GM19035 (cell line): ENCODE results near the gene RABL6.
A peak's percentile ranks its signal among the peaks of the same experiment; 100 is the strongest.

ENCODE experiments used
- ATAC-seq: cut with Tn5 transposase; IDR thresholded peaks from one replicate; pipeline ENCODE4 v1.9.1; 2021; ENCODE audit not compliant: unreplicated experiment

RABL6 gene

DNA sequence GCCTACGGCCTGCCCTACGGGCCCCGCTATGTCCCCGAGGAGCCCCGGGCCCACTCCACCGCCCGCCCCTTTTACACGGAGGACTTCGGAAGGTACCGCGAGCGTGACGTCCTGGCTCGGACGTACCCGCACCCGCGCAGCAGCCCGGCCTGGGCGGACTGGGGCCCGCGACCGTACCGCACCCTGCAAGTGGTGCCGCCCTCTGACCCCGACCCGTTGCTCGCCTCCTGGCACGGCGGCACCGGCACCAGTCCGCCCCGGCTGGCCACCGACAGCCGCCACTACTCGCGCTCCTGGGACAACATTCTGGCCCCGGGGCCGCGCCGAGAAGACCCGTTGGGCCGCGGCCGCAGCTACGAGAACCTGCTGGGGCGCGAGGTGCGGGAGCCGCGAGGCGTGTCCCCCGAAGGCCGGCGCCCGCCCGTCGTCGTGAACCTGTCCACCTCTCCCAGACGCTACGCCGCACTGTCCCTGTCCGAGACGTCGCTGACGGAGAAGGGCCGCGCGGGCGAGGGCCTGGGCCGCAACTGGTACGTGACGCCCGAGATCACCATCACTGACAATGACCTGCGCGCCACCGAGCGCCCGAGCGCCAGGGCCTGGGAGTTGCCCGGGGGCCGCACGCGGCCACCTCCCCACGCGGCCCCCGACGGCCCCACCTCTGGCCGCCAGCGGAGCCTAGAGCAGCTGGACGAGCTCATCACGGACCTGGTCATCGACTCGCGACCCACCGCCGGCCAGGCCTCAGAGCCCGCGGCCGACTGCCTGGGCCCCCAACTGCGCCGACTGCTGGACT lies 37.9 kb downstream of the RABL6 start:
- ATAC-seq, result no peak

- no peak for ATAC-seq
Observed at GRCh38 chr9:136846376-136847087, 38.8 kb downstream of the RABL6 start.

- ATAC-seq, result no peak
Observed at GRCh38 chr9:136847088-136847825, 39.5 kb downstream of the RABL6 start.

DNA sequence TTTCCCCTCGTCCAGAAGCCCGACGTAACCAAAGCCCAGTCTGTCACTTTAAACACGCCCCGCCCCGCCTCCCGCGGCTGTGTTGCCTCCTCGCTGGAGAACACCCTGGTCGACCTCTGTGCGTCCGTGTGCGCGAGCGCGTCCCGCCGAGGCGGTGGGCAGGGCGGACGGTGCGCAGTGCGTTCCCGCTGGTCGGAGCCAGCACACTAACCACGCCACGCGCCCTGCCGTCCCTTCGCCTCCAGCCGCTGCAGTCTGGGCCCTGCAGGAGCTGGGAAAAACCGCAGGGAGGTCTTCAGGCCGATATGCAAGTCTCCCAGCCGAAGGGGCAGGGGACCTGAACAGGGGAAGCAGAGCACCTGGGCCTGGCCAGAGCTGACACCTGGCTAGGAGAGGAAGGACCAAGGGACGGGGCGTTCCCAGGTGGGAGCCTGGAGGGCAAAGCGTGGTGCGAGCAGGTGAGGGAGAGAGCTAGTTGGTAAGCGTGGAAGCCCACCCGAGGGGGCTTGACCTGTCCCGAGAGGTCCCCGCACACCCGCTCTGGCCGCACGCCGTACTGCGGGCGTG lies 40.2 kb downstream of the RABL6 start:
- ATAC-seq, result peak; percentile 25

DNA sequence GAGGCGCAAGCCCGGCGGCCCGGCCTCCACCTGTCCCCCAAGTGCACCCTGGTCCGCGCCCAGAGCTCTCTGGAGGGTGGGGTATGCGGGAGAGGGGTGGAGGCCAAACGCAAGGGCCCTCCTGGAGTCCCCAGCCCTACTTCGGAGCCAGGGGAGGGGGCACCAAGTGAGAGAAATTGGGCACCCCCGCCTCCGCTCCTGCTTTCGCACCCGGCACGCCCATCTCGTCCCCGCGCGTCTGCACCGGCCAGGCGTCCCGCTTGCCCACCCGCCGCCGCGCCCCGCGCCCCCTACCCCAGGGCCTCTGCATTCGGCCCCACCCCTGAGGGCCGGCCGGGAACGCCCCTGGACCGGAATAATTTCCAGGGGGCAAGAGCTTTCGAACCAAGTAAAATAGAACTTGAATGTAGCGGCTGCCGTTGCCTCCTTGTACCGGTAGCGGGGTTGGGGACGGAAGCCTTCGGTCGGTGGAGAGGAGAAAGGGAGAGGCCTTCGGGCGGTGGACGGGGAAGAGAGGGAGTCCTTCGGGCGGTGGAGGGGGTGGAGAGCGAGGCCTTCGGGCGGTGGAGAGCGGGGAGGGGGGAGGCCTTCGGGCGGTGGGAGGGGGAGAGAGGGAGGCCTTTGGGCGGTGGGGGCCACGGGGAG lies 40.8 kb downstream of the RABL6 start:
- ATAC-seq, result no peak

- peak; percentile 85 for ATAC-seq
Observed at GRCh38 chr9:136849038-136849959, 41.6 kb downstream of the RABL6 start, which contains the start of gene PHPT1. Gene PHPT1, plus strand, starts transcription at chr9:136849409. Its CDS starts 22 bp downstream, at chr9:136849431.

GRCh38 chr9:136849960-136850865 lies 42.5 kb downstream of the RABL6 start:
- no peak for ATAC-seq

DNA sequence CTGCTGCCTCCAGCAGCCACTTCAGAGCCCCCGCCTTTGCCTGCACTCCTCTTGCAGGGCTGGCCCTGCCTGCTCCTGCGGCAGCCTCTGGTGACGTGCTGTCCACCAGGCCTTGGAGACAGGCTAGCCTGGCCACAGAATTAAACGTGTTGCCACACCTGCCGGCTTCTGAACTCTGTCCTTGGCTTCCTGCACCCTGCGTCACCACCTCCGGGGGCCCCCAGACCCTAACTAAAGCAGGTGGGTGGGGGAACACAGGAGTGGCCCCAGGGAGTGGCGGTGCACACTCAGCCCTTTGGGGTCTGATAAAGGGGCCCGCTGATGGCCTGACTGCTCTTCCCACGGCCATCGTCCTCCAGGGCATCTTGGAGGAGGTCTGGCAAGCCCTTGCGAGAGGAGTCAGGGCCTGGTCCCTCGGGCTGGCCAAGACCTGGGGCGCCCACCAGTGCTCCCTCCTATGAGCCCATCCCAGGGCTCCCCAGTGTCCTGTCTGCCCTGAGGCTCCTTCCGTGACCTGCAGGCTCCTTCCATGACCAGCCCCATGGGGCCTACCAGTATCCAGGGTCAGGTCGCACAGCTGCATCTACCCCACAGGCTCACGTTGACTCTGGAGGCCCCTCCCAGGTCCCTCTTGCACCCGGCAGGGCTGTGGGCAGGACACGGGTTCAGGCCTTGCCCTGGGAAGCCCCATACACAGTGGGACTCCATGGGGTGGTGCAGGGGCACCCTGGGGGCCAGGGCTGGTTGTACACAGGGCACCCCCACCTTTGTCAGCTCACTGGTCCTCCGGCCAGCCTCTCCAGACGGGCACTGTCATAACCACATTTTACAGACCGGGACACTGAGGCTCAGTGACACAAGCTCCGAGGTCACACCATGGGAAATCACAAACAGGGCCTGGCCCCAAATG lies 43.4 kb downstream of the RABL6 start:
- ATAC-seq, result no peak

DNA sequence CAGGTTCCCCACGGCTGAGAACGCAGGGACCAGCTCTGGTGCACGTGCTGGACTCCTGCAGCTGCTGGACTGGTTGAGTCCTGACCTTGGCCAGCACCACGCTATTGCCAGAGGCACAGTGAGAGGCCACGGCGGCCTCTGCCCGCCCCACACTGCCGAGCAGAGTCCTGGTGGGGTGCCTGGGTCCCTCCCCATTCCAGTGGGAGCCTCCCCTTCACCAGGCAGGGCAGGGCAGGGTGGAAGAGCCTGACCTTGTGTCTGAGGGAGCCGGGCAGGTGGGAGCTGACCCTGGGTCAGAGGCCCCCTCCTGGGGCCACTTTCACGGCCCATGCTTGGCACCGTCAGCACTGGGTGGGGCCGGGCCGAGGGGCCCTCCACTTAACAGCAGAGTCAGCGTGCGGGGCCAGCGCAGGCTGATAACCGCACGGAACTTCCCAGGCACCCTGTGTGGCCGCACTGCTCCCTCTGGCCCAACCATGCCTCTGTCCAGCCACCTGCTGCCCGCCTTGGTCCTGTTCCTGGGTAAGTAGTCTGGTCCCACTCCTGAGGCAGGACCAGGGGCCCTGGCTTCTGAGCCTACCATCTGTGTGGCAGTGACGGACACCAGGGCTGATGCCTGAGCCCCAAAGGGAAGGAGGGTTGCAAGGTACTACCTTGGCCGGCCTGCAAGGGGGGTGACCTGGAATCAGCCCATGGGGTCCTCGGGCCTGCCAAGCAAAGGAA lies 44.4 kb downstream of the RABL6 start, which contains the start of gene MAMDC4:
Gene MAMDC4 (plus strand): TSS at position 406 of the 723 bp plus-strand sequence. CDS start 71 bp downstream, at position 477.
- ATAC-seq, result no peak

DNA sequence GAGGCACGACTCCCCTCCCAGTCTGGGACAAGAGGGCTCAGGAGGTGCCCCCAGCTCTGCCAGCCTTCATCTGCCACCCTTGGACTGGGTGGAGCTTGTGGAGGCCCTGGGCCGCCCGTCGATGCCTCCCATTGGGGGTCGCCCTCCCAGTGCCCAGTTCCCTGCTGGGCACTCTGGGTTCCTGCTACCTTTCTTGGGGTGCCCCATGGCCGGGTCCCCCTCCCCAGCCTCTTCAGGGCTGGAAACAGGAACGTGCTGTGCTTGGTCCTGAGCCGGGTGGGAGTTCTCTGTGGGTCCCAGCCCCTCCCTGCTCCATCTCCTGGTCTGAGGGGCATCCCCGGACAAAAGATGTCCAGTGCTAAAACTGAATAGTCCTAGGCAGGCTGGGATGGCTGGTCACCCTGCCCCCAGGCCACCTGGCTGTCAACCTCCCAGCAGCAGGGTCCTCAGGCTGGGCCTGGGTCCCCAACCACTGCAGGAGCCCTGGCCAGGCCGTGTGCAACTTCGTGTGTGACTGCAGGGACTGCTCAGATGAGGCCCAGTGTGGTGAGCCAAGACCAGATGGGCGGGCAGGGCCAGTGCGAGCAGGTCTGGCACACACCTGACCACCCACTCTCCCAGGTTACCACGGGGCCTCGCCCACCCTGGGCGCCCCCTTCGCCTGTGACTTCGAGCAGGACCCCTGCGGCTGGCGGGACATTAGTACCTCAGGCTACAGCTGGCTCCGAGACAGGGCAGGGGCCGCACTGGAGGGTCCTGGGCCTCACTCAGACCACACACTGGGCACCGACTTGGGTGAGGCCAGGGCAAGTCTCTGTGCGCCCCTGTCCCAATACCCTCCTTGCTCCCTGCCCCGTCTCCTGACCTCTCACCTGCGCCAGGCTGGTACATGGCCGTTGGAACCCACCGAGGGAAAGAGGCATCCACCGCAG lies 45.2 kb downstream of the RABL6 start:
- no peak for ATAC-seq

- no peak for ATAC-seq
Observed at GRCh38 chr9:136853596-136854112, 45.9 kb downstream of the RABL6 start.

DNA sequence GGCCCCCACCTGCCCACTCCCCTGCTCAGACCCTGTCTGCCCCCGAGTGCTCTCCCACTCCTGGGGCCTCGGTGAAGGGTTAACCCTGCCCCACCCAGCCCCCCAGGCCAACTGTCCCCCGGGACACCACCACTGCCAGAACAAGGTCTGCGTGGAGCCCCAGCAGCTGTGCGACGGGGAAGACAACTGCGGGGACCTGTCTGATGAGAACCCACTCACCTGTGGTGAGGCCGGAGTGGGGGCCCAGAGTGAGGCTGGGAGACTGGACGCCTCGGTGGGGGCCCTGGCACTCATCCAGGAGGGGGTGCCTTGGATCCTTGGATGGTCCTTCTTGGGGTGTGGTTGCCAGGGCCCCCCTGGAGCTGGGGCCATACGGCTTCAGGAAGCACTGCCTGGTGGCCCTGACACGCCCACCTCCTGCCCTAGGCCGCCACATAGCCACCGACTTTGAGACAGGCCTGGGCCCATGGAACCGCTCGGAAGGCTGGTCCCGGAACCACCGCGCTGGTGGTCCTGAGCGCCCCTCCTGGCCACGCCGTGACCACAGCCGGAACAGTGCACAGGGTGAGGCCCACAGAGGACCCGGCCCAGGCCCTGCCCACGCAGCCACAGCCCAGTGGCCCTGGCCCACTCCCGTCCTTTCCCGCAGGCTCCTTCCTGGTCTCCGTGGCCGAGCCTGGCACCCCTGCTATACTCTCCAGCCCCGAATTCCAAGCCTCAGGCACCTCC lies 46.5 kb downstream of the RABL6 start:
- ATAC-seq, result no peak

DNA sequence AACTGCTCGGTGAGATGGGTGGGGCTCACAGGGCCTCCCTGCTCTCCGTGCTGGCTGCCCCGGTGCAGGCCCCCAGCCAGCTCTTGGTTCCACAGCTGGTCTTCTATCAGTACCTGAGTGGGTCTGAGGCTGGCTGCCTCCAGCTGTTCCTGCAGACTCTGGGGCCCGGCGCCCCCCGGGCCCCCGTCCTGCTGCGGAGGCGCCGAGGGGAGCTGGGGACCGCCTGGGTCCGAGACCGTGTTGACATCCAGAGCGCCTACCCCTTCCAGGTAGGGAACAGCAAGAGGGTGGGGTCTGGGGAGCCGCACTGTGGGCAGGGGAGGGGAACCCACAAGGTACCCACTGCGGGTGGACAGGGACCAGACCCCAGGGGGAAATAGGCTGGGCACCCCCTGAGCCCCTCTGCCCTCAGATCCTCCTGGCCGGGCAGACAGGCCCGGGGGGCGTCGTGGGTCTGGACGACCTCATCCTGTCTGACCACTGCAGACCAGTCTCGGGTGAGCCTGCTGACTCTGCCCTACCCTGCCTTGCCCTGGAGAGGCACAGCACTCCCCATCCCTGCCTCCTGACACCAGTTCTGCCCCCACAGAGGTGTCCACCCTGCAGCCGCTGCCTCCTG lies 47.2 kb downstream of the RABL6 start:
- ATAC-seq, result no peak

DNA sequence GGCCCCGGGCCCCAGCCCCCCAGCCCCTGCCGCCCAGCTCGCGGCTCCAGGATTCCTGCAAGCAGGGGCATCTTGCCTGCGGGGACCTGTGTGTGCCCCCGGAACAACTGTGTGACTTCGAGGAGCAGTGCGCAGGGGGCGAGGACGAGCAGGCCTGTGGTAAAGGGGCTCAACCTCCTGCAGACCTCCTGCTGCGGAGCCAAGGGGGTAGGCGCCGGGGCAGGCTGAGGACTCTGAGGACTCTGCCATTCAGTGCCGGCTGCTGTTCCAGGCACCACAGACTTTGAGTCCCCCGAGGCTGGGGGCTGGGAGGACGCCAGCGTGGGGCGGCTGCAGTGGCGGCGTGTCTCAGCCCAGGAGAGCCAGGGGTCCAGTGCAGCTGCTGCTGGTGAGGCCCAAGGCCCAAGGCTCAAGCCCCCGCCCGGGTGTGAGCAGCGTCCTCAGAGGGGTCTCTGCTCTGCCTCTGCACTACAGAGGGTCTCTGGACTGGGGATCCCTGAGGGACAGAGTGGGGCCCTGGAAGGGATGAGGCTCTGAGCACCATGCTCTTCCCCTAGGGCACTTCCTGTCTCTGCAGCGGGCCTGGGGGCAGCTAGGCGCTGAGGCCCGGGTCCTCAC lies 47.8 kb downstream of the RABL6 start:
- ATAC-seq, result no peak
